K562 (cell line): ENCODE measurements around the gene PSD4. TPM values are rescaled to one million over a fixed set of nuclear protein-coding genes. Genes with fewer than 3 reads are reported as not detected.

Experiments
- ATAC-seq: fragments of 200-7000 bp; cut with Tn5 transposase; 3 replicates; pipeline ENCODE4 v1.9.1; 2020; ENCODE audit warnings: moderate library complexity
- BruUV-seq: library from RNA; stranded (reverse); fragments of 400-500 nt; replicated peaks from 2 replicates; lab custom pipeline; 2021; lab: Mats Ljungman, UMichigan
- CTCF ChIA-PET: fragments of 300-600 bp; formaldehyde crosslinking; extraction: SDS; loops from one replicate; lab custom pipeline; 2021; ENCODE audit warnings: low intra/inter-chr PET ratio; lab: Yijun Ruan, JAX
- POLR2A ChIA-PET: fragments of 300-600, 350-650 bp; sonication (Branson Sonifier 250); formaldehyde crosslinking; extraction: SDS; loops from one replicate; lab custom pipeline; 2021; ENCODE audit warnings: antibody characterized with exemption, inconsistent platforms; lab: Yijun Ruan, JAX
- DNase-seq, 4 experiments: peaks; one replicate each; pipeline versions ENCODE4 v3.0.0 to v3.0.0-alpha.2; 2011 to 2018; ENCODE audit warnings: low spot score in 3 of 4, mixed read lengths in 3 of 4; ENCODE audit errors: extremely low read depth in 1 of 4
- FAIRE-seq: peaks from 2 replicates; lab custom pipeline; 2011; peaks lifted over from hg19 to GRCh38; lab: Jason Lieb, UNC
- H2AFZ ChIP-seq: 2 replicates; pipeline ENCODE4 v1.6.0; 2011; ENCODE audit warnings: low read depth, low read length, control low read depth, inconsistent platforms
- H3K27ac ChIP-seq: fragments of 200-600 bp; 3 replicates; pipeline ENCODE4 v1.8.0; 2011; ENCODE audit warnings: low read depth, mild to moderate bottlenecking, control low read depth, inconsistent platforms, low read length, moderate library complexity, mixed read lengths; ENCODE audit errors: extremely low read depth
- H3K27me3 ChIP-seq, 2 experiments: fragments of 300-600 bp in 1 of 2; 2 replicates in 1 of 2; 3 replicates in 1 of 2; pipeline versions ENCODE4 v1.6.0 to v1.8.0; 2011; ENCODE audit warnings: inconsistent platforms in 2 of 2, low read length in 2 of 2, mild to moderate bottlenecking in 1 of 2, mixed read lengths in 1 of 2, moderate library complexity in 1 of 2; ENCODE audit not compliant: control insufficient read depth in 2 of 2, insufficient read depth in 2 of 2
- H3K36me3 ChIP-seq: fragments of 300-600 bp; 3 replicates; pipeline ENCODE4 v1.8.0; 2011; ENCODE audit warnings: mild to moderate bottlenecking, low read length, inconsistent platforms; ENCODE audit not compliant: control insufficient read depth, insufficient read depth
- H3K4me1 ChIP-seq, 2 experiments: fragments of 200-600 bp in 1 of 2; replicated peaks in 1 of 2; 2 replicates in 1 of 2; 3 replicates in 1 of 2; pipeline versions ENCODE4 v1.5.1 to v1.8.0; 2011; ENCODE audit warnings: inconsistent platforms in 2 of 2, low read length in 2 of 2, mild to moderate bottlenecking in 1 of 2, mixed read lengths in 1 of 2, moderate library complexity in 1 of 2; ENCODE audit not compliant: control insufficient read depth in 2 of 2, insufficient read depth in 2 of 2
- H3K4me2 ChIP-seq: 2 replicates; pipeline ENCODE4 v1.6.1; 2011; ENCODE audit warnings: low read length, control low read depth, inconsistent platforms, mixed read lengths; ENCODE audit not compliant: insufficient read depth
- H3K4me3 ChIP-seq: fragments of 200-600 bp; sonication (generic), shearing (Covaris generic); 2 replicates; pipeline ENCODE4 v1.5.1; 2016; ENCODE audit warnings: control low read depth, inconsistent platforms
- H3K79me2 ChIP-seq: fragments of 200-600 bp; 3 replicates; pipeline ENCODE4 v1.8.0; 2011; ENCODE audit warnings: low read length, inconsistent platforms; ENCODE audit not compliant: control insufficient read depth, insufficient read depth
- H3K9ac ChIP-seq, 2 experiments: 2 replicates each; pipeline versions ENCODE4 v1.6.0 to v1.6.1; 2011; ENCODE audit warnings: low read depth in 2 of 2, low read length in 2 of 2, control low read depth in 1 of 2, inconsistent platforms in 1 of 2, mild to moderate bottlenecking in 1 of 2, mixed read lengths in 1 of 2; ENCODE audit not compliant: insufficient read depth in 1 of 2
- H3K9me1 ChIP-seq: one replicate; pipeline ENCODE4 v1.6.0; 2011; ENCODE audit warnings: inconsistent platforms, mild to moderate bottlenecking, low read length, moderate library complexity; ENCODE audit not compliant: control insufficient read depth, insufficient read depth
- H3K9me3 ChIP-seq: replicated peaks from 2 replicates; pipeline ENCODE4 v1.5.1; 2011; ENCODE audit warnings: low read depth, low read length, inconsistent platforms; ENCODE audit not compliant: control insufficient read depth, insufficient read depth
- H4K20me1 ChIP-seq: replicated peaks from 2 replicates; pipeline ENCODE4 v1.6.1; 2011; ENCODE audit warnings: low read length, inconsistent platforms, mixed read lengths; ENCODE audit not compliant: control insufficient read depth, insufficient read depth
- ATF4 ChIP-seq: fragments of 450-650 bp; formaldehyde crosslinking; IDR thresholded peaks from 2 replicates; pipeline ENCODE4 v1.4.0; 2022; ENCODE audit warnings: mild to moderate bottlenecking, moderate library complexity
- BHLHE40 ChIP-seq: IDR thresholded peaks from 2 replicates; pipeline ENCODE4 v1.6.1; 2011; ENCODE audit warnings: low read length, improper control_type of control experiment
- FOXA1 ChIP-seq: fragments of 450-650 bp; IDR thresholded peaks from 2 replicates; pipeline ENCODE4 v1.6.1; 2016; ENCODE audit warnings: mild to moderate bottlenecking, borderline replicate concordance
- LEF1 ChIP-seq: fragments of 450-650 bp; IDR thresholded peaks from 2 replicates; pipeline ENCODE4 v1.6.1; 2016; ENCODE audit warnings: mild to moderate bottlenecking
- MBD1 ChIP-seq: fragments of 250-450 bp; sonication (Bioruptor Pico); IDR thresholded peaks from 2 replicates; pipeline ENCODE4 v1.8.0; 2022; ENCODE audit warnings: inconsistent platforms
- NKRF ChIP-seq: fragments of 450-650 bp; IDR thresholded peaks from 2 replicates; pipeline ENCODE4 v1.6.1; 2016; ENCODE audit warnings: borderline replicate concordance
- POLR2G ChIP-seq: fragments of 200-400 bp; formaldehyde crosslinking; IDR thresholded peaks from 2 replicates; pipeline ENCODE4 v1.6.1; 2017; ENCODE audit warnings: low read depth, mild to moderate bottlenecking, antibody characterized with exemption, low read length, moderate library complexity
- RAD21 ChIP-seq, 2 experiments: fragments of 250-450 bp in 1 of 2; fragments of 450-650 bp in 1 of 2; sonication (Bioruptor Pico) in 1 of 2; formaldehyde crosslinking in 1 of 2; IDR thresholded peaks in 1 of 2; conservative IDR thresholded peaks in 1 of 2; 2 replicates each; pipeline versions ENCODE4 v1.4.0 to v1.8.0; 2020 to 2022; ENCODE audit warnings: mild to moderate bottlenecking in 2 of 2, moderate library complexity in 1 of 2
- RBBP5 ChIP-seq: fragments of 200-600 bp; sonication (generic); IDR thresholded peaks from 2 replicates; pipeline ENCODE4 v1.6.1; 2012; ENCODE audit warnings: borderline replicate concordance, mild to moderate bottlenecking, low read length, control low read depth, inconsistent platforms; ENCODE audit not compliant: insufficient read depth, poor library complexity, severe bottlenecking
- SAFB ChIP-seq: fragments of 200-400 bp; formaldehyde crosslinking; IDR thresholded peaks from 2 replicates; pipeline ENCODE4 v1.6.1; 2017; ENCODE audit warnings: low read depth, low read length, borderline replicate concordance
- SMAD4 ChIP-seq: fragments of 250-450 bp; sonication (Bioruptor Pico); conservative IDR thresholded peaks from 2 replicates; pipeline ENCODE4 v1.8.0; 2021; ENCODE audit warnings: inconsistent platforms, mild to moderate bottlenecking, moderate library complexity
- SOX6 ChIP-seq: fragments of 450-650 bp; IDR thresholded peaks from 2 replicates; pipeline ENCODE4 v1.6.1; 2014; ENCODE audit warnings: mild to moderate bottlenecking
- SRSF3 ChIP-seq: fragments of 200-400 bp; formaldehyde crosslinking; IDR thresholded peaks from 2 replicates; pipeline ENCODE4 v1.6.1; 2016; ENCODE audit warnings: mild to moderate bottlenecking, low read length, moderate library complexity; ENCODE audit not compliant: insufficient read depth
- ZFP30 ChIP-seq: fragments of 250-450 bp; sonication (Bioruptor Pico); IDR thresholded peaks from 2 replicates; pipeline ENCODE4 v1.8.0; 2022; ENCODE audit warnings: moderate library complexity, mild to moderate bottlenecking, inconsistent platforms, borderline replicate concordance
- ZFP36 ChIP-seq: fragments of 150-350 bp; IDR thresholded peaks from 2 replicates; pipeline ENCODE4 v1.6.1; 2018; ENCODE audit warnings: low read length, low read depth; ENCODE audit not compliant: partially characterized antibody
- ZNF134 ChIP-seq: fragments of 250-450 bp; sonication (Bioruptor Pico); conservative IDR thresholded peaks from 2 replicates; pipeline ENCODE4 v1.4.0; 2020
- ZNF253 ChIP-seq: fragments of 250-450 bp; sonication (Bioruptor Pico); conservative IDR thresholded peaks from 2 replicates; pipeline ENCODE4 v1.6.1; 2021; ENCODE audit warnings: mild to moderate bottlenecking
- ZNF274 ChIP-seq: IDR thresholded peaks from 2 replicates; pipeline ENCODE4 v1.6.1; 2011; ENCODE audit warnings: low read depth, mild to moderate bottlenecking, low read length, moderate library complexity, borderline replicate concordance
- ZNF347 ChIP-seq: fragments of 450-650 bp; formaldehyde crosslinking; IDR thresholded peaks from 2 replicates; pipeline ENCODE4 v1.4.0; 2020; ENCODE audit warnings: low read depth, mild to moderate bottlenecking, moderate library complexity
- ZNF644 ChIP-seq: fragments of 200-800 bp; sonication (Bioruptor generic); IDR thresholded peaks from 2 replicates; pipeline ENCODE4 v1.6.1; 2016; ENCODE audit warnings: low read depth, missing genetic modification characterization, missing compliant biosample characterization
- WGBS: fragments of 100-300 bp; shearing (Covaris generic); methylation state at CpG from one replicate; pipeline ENCODE4 v1.1.6; 2016; ENCODE audit warnings: low coverage, mixed read lengths; ENCODE audit not compliant: insufficient coverage; ENCODE audit errors: missing lambda C conversion rate; 5-methylcytosine and 5-hydroxymethylcytosine counted together
- in situ Hi-C: fragments of 300-500 bp; cut with MboI; formaldehyde crosslinking; loops from 4 replicates; pipeline ENCODE4 v1.15.0; 2018; ENCODE audit warnings: inconsistent platforms, mixed read lengths
- intact Hi-C: fragments of 100-400 bp; cut with micrococcal nuclease; formaldehyde crosslinking; loops from 2 replicates; pipeline ENCODE4 v1.14.2; 2022
- polyA plus RNA-seq, 8 experiments: library from polyadenylated mRNA; depleted of rRNA in 4 of 8; stranded (reverse) in 5 of 8; unstranded in 3 of 8; fragments of >200 nt; fragmentation: Nextera tagmentation in 2 of 8; fragmentation: Illumina TruSeq in 1 of 8; extraction: Ambion mirVana in 2 of 8; extraction: Trizol in 1 of 8; gene quantifications; 2 replicates each; pipeline versions ENCODE4 v1.2.1 to v1.2.3, GENCODE V29; 2011 to 2014; ENCODE audit warnings: inconsistent platforms in 1 of 8, missing spikeins in 1 of 8
- total RNA-seq, 7 experiments: library from RNA; depleted of rRNA in 6 of 7; stranded (reverse); fragments of >200 nt in 6 of 7; fragmentation: Illumina TruSeq in 2 of 7; extraction: Trizol in 2 of 7; gene quantifications; 2 replicates each; pipeline versions ENCODE4 v1.2.1 to v1.2.3, GENCODE V29; 2011 to 2021; ENCODE audit warnings: low replicate concordance in 1 of 7

PSD4 gene
- total and polyA plus RNA-seq, 9 of the 15 experiments (the other 6 are each of a cell fraction or from before 2014, with no cell fraction given), result 0.46 to 54.0 (median 20.8) TPM

GRCh38 chr2:113230531-113230930 is 56.8 kb downstream of the PSD4 start:
- TF ChIP-seq ZNF253 (no peak), RAD21 (CRISPR knock-in tag; conservative IDR thresholded peaks at IDR 0.05 in 1 of 2, IDR thresholded peaks at IDR 0.05 in 1 of 2) (no peak), SMAD4 (no peak), ATF4 (CRISPR knock-in tag) (no peak), BHLHE40 (no peak), SAFB (no peak), FOXA1 (no peak), ZNF134 (CRISPR knock-in tag) (no peak), ZFP30 (CRISPR knock-in tag) (no peak), RBBP5 (no peak), SOX6 (no peak), ZNF274 (no peak), ZFP36 (no peak), MBD1 (CRISPR knock-in tag) (no peak), LEF1 (no peak), SRSF3 (no peak), POLR2G (no peak), ZNF644 (tag) (no peak), ZNF347 (CRISPR knock-in tag) (no peak), NKRF (no peak)
- POLR2A ChIA-PET, result interaction anchor here (0.7 to 1.2 kb wide), 3 partner anchors 9 to 37 kb away, joined by 3 to 6 read pairs (median 3); no protein-coding TSS in a partner anchor
- CTCF ChIA-PET, result no interaction called here
- 0 out of 2 replicates have a peak overlapping the region, but pooled peaks have one; percentile 37 for H2AFZ ChIP-seq
- no peak overlapping the region for H3K27ac ChIP-seq
- BruUV-seq, result no TSS peak
- ATAC-seq, result no peak
- WGBS, result 50% methylated on average over 6 of the region's 6 CpGs
- DNase-seq, result no peak
- H3K4me3 ChIP-seq, result no peak overlapping the region
- no peaks in the 10 kb centered on the region for H3K36me3 ChIP-seq
- no peaks in the 10 kb centered on the region for H3K9me3 ChIP-seq
- FAIRE-seq, result no peak
- H3K4me1 ChIP-seq, result peaks cover 21 to 26% of the 10 kb centered on the region in 2 experiments
- intact Hi-C loops, result no loop called here
- H3K4me2 ChIP-seq, result no peak overlapping the region
- no peaks in the 10 kb centered on the region for H3K9me1 ChIP-seq
- no peaks in the 10 kb centered on the region for H3K27me3 ChIP-seq
- H3K9ac ChIP-seq, result no peak overlapping the region
- peaks cover 8% of the 10 kb centered on the region; the same call in 2 of the 3 replicates for H3K79me2 ChIP-seq
- in situ Hi-C loops, result no loop called here
- no peaks in the 10 kb centered on the region for H4K20me1 ChIP-seq
